ENCODE results near the gene GRID2.

Gene GRID2

GRCh38 chr4:92809381-92809780 is 505.6 kb downstream of the GRID2 start:
- TF ChIP-seq ZFX (IDR thresholded peaks at IDR 0.05), result no peak
- TF ChIP-seq, protein P1, sequence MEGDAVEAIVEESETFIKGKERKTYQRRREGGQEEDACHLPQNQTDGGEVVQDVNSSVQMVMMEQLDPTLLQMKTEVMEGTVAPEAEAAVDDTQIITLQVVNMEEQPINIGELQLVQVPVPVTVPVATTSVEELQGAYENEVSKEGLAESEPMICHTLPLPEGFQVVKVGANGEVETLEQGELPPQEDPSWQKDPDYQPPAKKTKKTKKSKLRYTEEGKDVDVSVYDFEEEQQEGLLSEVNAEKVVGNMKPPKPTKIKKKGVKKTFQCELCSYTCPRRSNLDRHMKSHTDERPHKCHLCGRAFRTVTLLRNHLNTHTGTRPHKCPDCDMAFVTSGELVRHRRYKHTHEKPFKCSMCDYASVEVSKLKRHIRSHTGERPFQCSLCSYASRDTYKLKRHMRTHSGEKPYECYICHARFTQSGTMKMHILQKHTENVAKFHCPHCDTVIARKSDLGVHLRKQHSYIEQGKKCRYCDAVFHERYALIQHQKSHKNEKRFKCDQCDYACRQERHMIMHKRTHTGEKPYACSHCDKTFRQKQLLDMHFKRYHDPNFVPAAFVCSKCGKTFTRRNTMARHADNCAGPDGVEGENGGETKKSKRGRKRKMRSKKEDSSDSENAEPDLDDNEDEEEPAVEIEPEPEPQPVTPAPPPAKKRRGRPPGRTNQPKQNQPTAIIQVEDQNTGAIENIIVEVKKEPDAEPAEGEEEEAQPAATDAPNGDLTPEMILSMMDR (conservative IDR thresholded peaks at IDR 0.05), result no peak
- H3K27ac ChIP-seq, result no peak overlapping the region

DNA sequence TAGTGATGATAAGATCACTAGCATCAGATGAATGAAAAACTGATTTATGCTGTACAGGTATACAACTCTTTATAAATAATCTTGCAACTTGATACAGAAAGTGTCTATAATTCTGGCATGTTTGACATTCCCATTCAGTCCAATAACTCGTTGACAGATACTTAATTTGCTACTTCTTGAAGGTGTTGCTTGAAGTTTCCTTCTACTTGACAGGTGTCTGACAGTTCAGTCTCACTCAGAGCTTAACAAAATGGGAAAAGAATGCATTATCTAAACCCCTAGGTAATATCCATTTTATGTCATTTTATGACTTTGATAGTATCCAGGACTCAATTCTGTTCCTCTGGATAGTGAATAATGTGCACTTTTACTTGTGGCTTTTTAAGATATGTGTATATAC is 508.9 kb downstream of the GRID2 start:
- no peak for TF ChIP-seq ZFX (IDR thresholded peaks at IDR 0.05)
- TF ChIP-seq, protein P1 (conservative IDR thresholded peaks at IDR 0.05), result no peak
- H3K27ac ChIP-seq, result no peak overlapping the region

DNA sequence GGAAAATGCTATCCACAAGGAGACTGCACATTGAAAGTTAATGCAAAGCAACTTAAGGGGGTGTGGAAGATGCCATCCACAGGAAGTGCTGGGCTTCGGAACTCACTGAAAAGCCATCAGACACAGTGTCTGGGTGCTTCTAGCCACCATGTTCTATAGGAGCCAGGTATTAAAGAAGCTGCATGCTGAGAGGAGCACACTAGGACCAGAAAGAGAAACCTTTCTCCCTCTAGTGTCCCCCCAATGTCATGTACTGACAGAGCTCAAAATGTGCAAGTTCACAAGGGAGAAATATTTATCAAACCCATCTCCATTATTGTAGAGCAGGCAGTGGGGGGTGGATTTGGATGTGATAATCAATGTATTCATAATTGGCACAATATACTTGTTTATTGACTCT is 510.9 kb downstream of the GRID2 start:
- H3K27ac ChIP-seq, result no peak overlapping the region
- TF ChIP-seq ZFX (IDR thresholded peaks at IDR 0.05), result no peak
- TF ChIP-seq, protein P1 (conservative IDR thresholded peaks at IDR 0.05), result no peak

DNA sequence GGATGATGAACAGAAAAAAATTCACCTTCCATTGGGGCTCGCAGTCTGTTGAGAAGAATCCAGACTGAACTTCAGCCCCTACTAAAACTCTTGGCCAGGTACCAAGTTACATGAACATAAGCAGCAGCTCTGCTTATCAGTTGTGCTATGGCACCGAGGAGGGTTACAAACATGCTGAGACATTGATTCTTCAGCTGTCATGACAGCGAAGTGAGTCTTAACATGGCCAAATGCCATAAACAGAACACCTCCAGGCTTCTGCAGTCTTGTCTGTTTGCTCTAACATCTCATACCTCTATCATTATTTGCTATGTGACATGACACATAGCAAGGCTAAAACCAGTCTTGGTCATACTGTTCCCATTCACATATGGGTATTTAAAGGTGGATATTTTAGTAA is 521.5 kb downstream of the GRID2 start:
- TF ChIP-seq ZFX (IDR thresholded peaks at IDR 0.05), result no peak
- TF ChIP-seq, protein P1 (conservative IDR thresholded peaks at IDR 0.05), result no peak
- H3K27ac ChIP-seq, result no peak overlapping the region

- TF ChIP-seq, protein P1 (conservative IDR thresholded peaks at IDR 0.05), result no peak
- TF ChIP-seq ZFX (IDR thresholded peaks at IDR 0.05), result no peak
- no peak overlapping the region for H3K27ac ChIP-seq
Observed at GRCh38 chr4:92825791-92826190, 522.0 kb downstream of the GRID2 start.

- H3K27ac ChIP-seq, result no peak overlapping the region
- TF ChIP-seq ZFX (IDR thresholded peaks at IDR 0.05), result no peak
- TF ChIP-seq, protein P1 (conservative IDR thresholded peaks at IDR 0.05), result no peak
Observed at GRCh38 chr4:92830771-92831170, 527.0 kb downstream of the GRID2 start.

DNA sequence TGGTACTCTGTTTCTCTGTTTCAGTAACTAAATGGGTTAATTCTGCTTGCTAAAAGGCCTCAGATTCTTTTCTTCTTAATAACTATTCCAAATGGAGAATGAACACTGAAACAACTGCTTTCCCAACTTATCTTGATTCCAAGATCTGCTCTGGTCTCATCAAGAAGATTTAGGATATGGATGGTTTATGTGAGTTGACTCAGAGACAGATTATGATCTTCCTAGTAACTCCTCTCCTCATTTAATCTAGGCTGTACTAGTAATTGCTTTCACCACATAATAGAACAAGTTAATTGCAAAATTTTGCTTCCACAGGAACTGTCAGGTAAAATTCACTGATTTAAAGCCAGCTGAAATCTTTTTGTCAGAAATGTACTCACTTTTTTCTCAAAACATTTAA is 537.1 kb downstream of the GRID2 start:
- TF ChIP-seq, protein P1 (conservative IDR thresholded peaks at IDR 0.05), result no peak
- no peak for TF ChIP-seq ZFX (IDR thresholded peaks at IDR 0.05)

More for the DNA sequence above, 537.1 kb downstream of the GRID2 start:
- H3K27ac ChIP-seq, result no peak overlapping the region
